Stimulated activated CD4-positive, alpha-beta T cell treated with anti-CD3 and anti-CD28 coated beads, Interleukin-1b, Interleukin-23, amount 100 ng/mL, for 4 hours (primary cell): Measurements from ENCODE around the gene STPG1.
A peak's percentile ranks its signal among the peaks of the same experiment; 100 is the strongest.

Experiments
- DNase-seq, 2 donors: peaks; one replicate each; pipeline ENCODE4 v3.0.0-alpha.2; 2020; ENCODE audit warnings: low read depth in 2 of 2

The STPG1 gene

GRCh38 chr1:24426744-24427544, 13.4 kb upstream of the STPG1 start:
- no peak for DNase-seq

DNA sequence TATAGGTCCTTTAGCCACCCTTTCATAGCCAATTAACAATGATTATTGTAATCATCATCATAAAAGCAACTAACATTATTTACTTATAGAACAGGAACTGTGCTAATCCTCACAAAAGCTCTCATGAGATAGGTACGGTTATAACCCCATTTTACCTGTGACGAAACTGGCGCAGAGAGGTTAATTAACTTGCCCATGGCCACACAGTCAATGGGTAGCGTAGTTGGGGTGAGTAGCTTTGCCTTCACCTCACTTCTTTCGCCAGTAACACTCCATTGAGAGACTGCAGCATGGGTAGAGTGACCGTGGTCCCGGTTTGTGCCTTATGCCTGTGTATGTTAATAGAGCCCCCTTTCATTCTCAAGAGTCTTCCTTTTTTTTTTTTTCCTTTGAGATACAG, 12.3 kb upstream of the STPG1 start:
- DNase-seq = no peak

DNA sequence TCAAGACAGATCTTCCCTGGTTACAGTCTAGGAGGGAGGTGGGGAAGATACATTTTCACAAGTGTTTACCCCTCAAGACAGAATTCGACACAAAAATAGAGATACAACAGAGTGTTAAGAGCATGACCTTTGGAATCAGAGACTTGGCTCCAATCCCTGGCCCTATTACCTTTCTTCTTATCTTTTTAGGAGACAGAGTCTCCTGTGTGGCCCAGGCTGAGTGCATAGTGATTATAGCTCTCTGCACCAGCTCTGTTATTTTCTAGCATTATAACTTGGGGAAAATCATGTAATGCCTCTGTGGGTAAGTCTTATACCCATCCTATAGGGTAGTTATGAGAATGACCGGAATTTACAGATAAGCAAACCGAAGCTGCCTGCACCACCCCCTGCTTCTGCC, 11.9 kb upstream of the STPG1 start:
- no peak for DNase-seq

GRCh38 chr1:24424990-24425389, 11.4 kb upstream of the STPG1 start:
- no peak for DNase-seq

DNA sequence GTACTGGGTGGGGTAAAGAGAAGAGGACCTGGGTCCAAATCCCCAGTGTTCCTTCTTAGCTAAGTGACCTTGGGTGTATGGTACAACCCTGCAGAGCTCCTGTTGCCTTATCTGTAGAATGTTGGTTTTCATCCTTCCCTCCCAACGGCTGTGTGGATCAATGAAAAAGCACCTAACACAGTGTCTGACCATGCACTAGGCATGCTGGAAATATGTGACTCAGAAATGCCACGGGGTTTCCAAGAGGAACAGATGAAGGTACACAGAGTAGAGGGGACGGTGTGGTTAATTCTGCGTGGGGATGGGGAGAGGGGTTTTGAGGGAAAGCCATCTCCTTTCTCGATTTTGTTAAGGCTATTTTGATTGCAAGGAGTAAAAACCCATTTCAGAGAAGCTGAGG, 10.6 kb upstream of the STPG1 start:
- no peak for DNase-seq

DNA sequence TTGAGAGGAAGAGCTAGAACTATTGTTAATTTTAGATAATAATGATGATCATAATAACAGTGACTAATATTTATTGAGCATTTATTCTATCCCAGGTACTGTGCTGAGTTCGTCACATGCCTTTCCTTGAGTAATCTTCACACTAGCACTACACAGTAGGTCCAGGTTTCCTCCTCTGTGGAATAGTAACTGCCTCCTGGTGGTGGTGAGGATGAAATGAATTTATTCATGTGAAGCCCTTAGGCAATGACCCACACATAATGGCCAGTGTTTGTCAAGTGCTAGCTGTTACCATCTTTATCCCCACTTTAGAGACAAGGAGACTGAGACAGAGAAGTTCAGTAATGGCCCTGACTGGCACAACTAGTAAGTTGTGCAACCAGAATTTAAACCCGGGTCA, 7.9 kb upstream of the STPG1 start:
- DNase-seq = no peak

DNA sequence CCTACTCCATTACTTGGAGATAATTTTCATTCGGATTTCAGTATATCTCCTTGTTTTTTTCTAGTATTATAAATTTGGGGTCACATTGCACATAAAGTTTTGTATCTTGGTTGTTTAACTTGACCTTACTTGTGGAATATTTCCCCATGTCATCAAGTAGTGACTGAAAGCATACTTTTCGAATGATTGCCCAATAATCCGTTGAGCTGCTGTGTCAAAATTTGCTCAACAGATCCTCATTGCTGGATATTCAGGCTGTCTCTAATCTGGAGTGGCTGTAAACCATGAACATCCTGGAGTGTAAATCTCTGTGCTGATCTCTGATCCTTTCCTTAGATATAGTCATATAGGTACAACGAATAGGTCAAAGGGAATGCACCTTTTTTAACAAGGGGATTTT, 7.0 kb upstream of the STPG1 start:
- DNase-seq = no peak

DNA sequence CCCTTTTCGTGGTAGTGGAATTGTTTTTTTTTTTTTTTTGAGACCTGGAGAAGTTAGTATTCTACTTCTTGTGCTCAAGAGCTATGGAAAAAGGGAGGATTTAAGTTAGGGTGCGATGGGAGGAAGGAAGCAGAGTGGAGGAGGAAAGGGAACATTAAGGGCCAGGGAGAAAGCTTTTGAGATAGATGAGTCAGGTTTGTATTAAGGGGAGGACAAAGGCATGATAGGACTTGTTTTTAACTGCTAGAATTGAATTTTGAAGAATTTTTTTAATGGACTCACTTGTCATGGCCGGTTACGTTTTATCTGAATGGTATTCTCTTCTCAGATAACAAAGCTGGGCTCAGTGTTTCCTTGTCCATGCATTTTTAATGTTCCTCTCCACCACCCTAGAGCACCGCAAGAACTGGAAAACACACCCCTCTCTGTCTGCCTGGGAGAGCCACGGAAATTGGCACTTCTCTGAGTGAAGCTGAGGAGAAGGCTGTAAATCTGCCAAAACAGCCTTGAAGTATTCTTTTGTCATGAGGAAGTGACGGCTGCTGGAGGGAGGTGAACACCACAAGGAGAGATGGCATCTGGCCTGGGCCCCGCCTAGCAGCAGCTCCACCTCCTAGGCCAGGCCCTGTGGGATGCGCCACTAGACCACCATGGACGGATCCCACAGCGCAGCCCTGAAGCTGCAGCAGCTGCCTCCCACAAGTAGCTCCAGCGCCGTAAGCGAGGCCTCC, 5.5 kb upstream of the STPG1 start:
- DNase-seq = no peak

DNA sequence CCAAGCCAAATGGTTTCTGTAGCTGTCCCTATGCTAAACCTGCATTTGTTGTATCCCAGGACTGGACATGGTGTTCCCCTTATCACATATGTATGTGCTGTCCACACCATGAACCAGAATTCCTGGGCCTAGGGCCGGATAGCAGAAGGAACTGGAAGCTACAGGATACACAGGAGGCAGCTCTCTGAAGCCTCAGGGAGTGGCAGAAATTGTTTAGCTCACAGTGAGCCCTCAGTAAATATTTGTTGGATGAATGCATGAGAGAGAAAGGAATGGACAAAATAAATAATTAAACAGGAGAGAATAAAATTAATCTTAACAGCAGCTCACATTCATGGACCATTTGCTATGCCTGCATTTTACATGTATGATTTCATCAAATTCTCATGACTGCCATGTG, 4.1 kb upstream of the STPG1 start:
- no peak for DNase-seq

GRCh38 chr1:24416666-24417391, 3.2 kb upstream of the STPG1 start:
- no peak for DNase-seq

GRCh38 chr1:24415910-24416665, 2.5 kb upstream of the STPG1 start:
- no peak for DNase-seq

DNA sequence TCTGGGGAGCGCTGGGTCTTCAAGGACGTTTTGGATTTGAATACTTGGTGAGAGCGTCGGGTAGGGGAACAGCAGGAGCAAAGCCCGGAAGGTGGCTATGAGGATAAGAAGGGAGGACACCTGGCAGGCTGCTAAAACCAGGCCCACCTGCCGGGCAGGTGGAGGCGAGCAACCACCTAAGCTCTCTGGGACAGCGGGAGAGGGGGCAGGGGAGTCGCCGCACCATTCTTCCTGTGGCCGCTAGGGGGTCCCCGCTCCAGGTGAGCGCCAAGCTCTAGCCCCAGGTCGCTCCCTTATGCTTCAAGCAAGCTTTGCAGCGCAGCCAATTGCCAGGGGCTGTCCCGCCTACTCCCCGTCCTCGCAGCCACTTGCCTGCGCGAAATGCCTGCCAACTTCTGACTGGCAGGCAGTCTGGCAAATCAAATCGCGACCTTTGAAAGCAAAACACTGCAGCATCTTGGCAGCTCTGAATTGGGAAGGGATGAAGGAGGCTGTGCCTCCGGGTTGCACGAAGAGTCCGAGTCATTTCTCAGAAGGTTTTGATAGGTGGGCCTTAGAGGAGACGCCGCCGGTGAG, 1.8 kb upstream of the STPG1 start, which contains the start of gene NIPAL3:
NIPAL3 (plus strand) TSS at position 469 of the 576 bp plus-strand sequence. CDS start 3,746 bp downstream, outside the sequence.
- peak; percentile 91 to 93 for DNase-seq

DNA sequence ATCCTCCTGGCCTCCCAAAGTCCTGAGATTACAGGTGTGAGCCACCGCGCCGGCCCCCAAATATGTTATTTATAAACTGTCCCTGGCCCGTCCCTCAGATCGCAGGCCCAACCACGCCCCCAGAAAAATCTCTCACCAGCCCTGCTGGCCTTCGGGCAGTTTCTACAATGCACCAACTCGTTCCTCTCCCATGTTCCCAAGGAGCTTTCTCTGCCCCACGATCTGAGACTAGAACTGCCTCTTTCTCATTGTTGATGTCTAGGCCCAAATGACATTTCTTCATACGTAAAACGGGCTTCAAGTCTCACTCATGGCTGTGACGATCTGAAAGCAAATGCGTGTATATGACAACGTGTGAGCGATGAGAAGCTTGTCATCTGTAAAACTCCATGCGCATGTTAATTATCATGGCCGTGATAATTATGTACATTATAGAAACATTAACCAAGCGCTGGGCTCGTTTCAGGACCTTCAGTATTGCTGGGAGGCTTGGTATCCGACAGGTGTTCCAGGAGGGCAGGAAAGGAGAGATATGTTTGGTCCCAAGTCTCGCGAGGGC, 1.3 kb upstream of the STPG1 start:
- DNase-seq = no peak

DNA sequence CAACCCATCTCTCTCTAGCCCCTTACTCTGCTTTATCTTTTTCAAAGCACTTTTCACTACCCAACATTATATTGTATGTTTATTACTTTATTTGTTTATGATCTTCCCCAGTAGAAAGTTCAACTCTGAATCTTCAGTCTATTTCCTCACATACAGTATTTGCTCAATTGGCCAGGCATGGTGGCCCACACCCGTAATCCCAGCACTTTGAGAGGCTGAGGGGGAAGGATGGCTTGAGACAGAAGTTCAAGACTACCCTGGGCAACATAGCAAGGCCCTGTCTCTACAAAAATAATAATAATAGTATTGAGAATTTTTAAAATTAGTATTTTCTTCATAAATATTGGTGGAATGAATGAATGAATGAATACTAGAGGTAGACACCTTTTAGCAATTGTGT, 1.2 kb downstream of the STPG1 start:
- DNase-seq = no peak

GRCh38 chr1:24411963-24412362, 1.6 kb downstream of the STPG1 start:
- no peak for DNase-seq

- DNase-seq = no peak
These were observed 2.8 kb downstream of the STPG1 start for GRCh38 chr1:24410750-24411149.

GRCh38 chr1:24409535-24409934, 4.0 kb downstream of the STPG1 start:
- DNase-seq = no peak

DNA sequence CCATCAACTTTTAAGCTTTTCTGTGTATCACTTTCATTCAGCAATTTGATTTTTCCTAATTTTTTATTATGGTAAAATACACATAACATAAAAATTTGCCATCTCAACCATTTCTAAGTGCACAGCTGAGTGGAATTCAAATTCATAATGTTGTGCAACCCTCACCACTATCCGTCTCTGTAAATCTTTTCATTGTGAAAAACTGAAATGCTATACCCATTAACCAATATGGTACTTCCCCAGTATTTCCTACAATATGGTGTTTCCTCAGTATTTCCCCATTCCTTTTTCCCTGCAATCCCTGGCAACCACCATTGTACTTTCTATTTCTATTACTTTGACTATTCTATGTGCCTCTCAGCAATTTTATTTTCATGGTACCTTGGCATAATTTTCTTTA, 6.8 kb downstream of the STPG1 start:
- no peak for DNase-seq

- DNase-seq = no peak
These were observed 9.8 kb downstream of the STPG1 start for GRCh38 chr1:24403806-24404205.

DNA sequence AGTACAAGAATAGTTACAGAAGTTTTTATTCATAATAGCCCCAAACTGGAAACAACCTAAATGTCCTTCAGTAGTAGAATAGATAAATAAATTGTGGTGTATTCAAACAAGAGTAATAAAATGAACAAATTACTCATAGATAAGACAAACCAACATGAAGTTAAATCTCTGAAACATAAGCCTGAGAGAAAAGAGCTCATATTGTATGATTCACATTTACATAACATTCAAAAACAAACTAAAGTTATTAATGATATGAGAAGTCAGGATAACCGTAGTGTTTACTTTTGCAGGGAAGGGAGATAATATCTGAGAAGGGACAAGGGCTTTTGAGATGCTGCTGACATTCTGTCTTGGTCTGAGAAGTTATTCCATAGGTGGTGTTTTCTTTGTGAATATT, 13.5 kb downstream of the STPG1 start:
- no peak for DNase-seq

GRCh38 chr1:24393892-24394291, 19.7 kb downstream of the STPG1 start:
- no peak for DNase-seq
